ENCODE data around the gene PTCHD1.

PTCHD1 gene

GRCh38 chrX:23435108-23435507 is 100.5 kb downstream of the PTCHD1 start:
- H3K27ac ChIP-seq = peak overlapping the region; percentile 76 to 84
- intact Hi-C loops (cut with DNase I; ENCODE audit: low total_unique reads) = loop anchor here (10.0 kb wide), 1 partner anchor 60 kb away; no protein-coding TSS in a partner anchor
- H3K36me3 ChIP-seq = no peaks in the 10 kb centered on the region
- H3K9me3 ChIP-seq = no peaks in the 10 kb centered on the region
- no peak overlapping the region for H3K4me3 ChIP-seq
- H3K27me3 ChIP-seq = no peaks in the 10 kb centered on the region
- peaks cover 0 to 27% (median 16%) of the 10 kb centered on the region in 4 donors for H3K4me1 ChIP-seq
- DNase-seq = no peak
- no peak for TF ChIP-seq CTCF (IDR thresholded peaks at IDR 0.05)

DNA sequence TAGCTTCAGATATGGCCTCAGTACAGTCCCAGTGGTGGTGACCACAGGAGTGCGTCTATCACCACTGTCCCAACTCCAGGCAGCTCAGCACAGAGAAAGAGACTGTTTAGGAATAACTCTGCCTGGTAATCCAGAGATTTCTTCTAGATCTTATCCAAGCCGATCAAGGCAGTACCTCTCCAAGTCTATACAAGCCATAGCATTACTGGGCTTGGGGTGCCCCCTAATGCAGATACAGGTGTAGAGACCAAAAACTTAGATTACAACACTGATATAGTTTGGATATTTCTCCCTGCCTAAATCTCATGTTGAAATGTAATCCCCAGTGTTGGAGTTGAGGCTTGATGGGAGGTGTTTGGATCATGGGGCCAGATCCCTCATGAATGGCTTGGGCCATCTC is 100.9 kb downstream of the PTCHD1 start:
- Histone ChIP-seq H3K4me3 (no peak overlapping the region), H3K4me1 (peaks cover 0 to 27% (median 16%) of the 10 kb centered on the region in 4 donors), H3K27me3 (no peaks in the 10 kb centered on the region), H3K27ac (peak overlapping the region; percentile 76 to 84), H3K36me3 (no peaks in the 10 kb centered on the region), H3K9me3 (no peaks in the 10 kb centered on the region)
- no peak for DNase-seq
- intact Hi-C loops (cut with DNase I; ENCODE audit: low total_unique reads) = loop anchor here (10.0 kb wide), 1 partner anchor 59 kb away; no protein-coding TSS in a partner anchor
- TF ChIP-seq CTCF (IDR thresholded peaks at IDR 0.05) = no peak

DNA sequence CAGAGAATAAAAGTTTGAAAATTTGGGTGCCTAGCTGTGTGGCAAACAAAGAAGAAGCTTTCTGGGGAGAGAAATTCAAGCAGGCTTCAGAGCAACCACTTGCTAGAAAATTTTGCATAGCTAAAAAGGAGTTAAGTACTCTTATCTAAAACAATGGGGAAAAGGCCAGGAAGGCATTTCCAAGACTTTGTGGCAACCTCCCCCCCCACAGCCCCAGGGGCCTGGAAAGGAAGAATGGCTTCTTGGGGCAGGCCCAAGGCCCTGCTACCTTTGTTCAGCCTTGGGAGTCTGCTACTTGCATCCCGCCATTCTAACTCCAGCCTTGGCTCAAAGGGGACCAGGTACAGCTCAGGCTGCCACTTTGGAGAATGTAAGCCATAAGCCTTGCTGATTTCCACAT is 102.2 kb downstream of the PTCHD1 start:
- intact Hi-C loops (cut with DNase I; ENCODE audit: low total_unique reads) = loop anchor here (10.0 kb wide), 1 partner anchor 58 kb away; no protein-coding TSS in a partner anchor

DNA sequence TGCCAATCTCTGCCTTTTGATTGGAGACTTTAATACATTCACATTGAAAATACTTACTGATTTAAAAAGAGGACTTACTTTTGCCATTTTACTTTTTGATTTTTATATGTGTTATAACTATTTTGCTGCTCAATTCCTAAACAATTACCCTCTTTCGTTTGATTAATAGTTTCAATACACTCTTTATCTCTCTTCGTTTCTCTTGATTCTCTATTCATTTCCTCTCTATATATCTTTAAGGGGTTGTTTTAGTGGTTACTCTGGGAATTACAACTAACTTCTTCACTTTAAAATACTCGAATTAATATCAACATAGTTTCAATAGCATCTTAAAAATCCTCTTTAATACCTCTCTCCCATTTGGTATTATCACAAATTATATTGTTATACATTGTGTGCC is 116.6 kb downstream of the PTCHD1 start:
- intact Hi-C loops (cut with DNase I; ENCODE audit: low total_unique reads) = no loop called here
- TF ChIP-seq CTCF (IDR thresholded peaks at IDR 0.05) = no peak
- no peaks in the 10 kb centered on the region for H3K27me3 ChIP-seq

More for the DNA sequence above, 102.2 kb downstream of the PTCHD1 start:
- peaks cover 0 to 27% (median 16%) of the 10 kb centered on the region in 4 donors for H3K4me1 ChIP-seq
- H3K36me3 ChIP-seq = no peaks in the 10 kb centered on the region
- no peak overlapping the region for H3K27ac ChIP-seq
- no peaks in the 10 kb centered on the region for H3K9me3 ChIP-seq
- no peak for TF ChIP-seq CTCF (IDR thresholded peaks at IDR 0.05)
- H3K27me3 ChIP-seq = no peaks in the 10 kb centered on the region
- H3K4me3 ChIP-seq = no peak overlapping the region
- DNase-seq = no peak

More for the DNA sequence above, 116.6 kb downstream of the PTCHD1 start:
- no peak overlapping the region for H3K27ac ChIP-seq
- no peak overlapping the region for H3K4me3 ChIP-seq
- DNase-seq = no peak
- no peaks in the 10 kb centered on the region for H3K9me3 ChIP-seq
- H3K36me3 ChIP-seq = no peaks in the 10 kb centered on the region
- H3K4me1 ChIP-seq = no peaks in the 10 kb centered on the region

Measured in tibial artery (tissue), 4 donors.